ENCODE measurements around the gene IL23A. TPM values are rescaled to one million over a fixed set of nuclear protein-coding genes. Genes with fewer than 3 reads are reported as not detected.

Gene IL23A
- 1.1 and 1.5 TPM in 2 replicates for total RNA-seq

DNA sequence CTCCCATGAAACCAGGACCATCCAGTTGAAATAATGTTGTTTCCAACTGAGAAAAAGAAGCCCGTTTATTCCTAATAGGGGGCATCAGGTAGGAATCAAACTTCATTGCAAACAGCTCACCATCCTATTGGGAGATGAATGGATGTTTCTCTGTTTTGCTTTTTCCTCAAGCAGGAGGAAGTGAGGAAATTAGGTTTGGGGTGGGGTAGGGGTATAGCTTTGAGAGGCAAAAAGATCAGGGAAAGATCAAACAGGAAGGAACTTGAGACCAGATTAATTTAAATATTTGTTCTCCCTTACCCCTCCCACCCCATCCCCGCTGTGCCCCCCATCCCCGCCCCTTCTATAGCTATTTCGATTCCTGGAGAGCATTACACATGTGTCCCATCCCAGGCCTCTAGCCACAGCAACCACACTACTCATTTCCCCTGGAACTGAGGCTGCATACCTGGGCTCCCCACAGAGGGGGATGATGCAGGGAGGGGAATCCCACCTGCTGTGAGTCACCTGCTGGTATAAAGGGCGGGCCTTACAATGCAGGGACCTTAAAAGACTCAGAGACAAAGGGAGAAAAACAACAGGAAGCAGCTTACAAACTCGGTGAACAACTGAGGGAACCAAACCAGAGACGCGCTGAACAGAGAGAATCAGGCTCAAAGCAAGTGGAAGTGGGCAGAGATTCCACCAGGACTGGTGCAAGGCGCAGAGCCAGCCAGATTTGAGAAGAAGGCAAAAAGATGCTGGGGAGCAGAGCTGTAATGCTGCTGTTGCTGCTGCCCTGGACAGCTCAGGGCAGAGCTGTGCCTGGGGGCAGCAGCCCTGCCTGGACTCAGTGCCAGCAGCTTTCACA is at the start of gene IL23A:
IL23A (plus strand) TSS at position 577 of the 850 bp plus-strand sequence; CDS start at position 738, 161 bp downstream.

GRCh38 chr12:56299853-56300643 is 38.6 kb upstream of the IL23A start, which contains the start of gene CS:
CS (minus strand) TSS chr12:56300330; CDS start chr12:56300201, 129 bp downstream.

DNA sequence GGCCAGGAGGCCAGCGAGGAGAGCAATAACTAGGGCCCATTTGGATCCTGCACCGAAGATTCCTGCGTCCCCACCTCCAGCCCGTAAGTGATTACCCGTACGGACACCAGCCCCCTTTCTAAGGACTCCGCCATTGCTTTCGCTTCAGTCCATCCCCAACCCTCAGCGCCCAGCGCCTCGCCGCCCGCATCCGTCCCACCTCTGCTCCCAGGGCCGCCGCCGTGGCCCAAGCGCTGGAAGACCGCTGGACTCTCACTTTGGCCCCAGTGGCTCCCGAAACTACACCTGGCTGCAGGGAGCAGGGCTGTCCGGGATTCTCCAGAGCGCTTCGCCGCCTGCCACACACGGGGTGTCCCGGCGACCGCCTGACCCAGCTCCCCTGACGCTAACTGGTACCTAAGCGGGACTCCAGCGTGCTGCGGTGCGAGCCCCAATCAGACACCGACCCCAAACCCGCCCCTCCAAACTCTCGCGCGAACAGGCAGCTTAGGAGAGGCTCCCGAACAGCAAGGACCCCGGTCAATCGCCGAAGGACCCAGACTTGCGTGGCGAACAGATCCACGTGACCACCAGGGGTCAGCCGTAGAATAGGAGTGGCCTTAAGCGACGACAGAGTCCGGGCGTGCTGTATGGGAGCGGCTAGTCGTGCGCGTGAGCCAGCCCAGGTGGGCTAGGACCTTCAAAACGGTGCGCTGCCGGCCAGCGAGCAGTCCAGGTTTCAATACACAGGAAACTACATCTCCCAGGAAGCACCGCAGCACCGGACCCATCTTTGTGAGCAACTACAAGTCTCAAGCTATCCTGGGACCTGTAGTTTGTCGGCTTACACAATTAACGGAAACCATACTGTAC is 22.8 kb upstream of the IL23A start, which contains the start of gene CNPY2:
CNPY2 (minus strand) TSS at position 367 of the 852 bp plus-strand sequence. CDS start 771 bp downstream, outside the sequence.

GRCh38 chr12:56333679-56334489 is 4.8 kb upstream of the IL23A start, which contains the start of gene PAN2:
PAN2 (minus strand) TSS chr12:56334000; CDS start chr12:56333094, 906 bp downstream.

DNA sequence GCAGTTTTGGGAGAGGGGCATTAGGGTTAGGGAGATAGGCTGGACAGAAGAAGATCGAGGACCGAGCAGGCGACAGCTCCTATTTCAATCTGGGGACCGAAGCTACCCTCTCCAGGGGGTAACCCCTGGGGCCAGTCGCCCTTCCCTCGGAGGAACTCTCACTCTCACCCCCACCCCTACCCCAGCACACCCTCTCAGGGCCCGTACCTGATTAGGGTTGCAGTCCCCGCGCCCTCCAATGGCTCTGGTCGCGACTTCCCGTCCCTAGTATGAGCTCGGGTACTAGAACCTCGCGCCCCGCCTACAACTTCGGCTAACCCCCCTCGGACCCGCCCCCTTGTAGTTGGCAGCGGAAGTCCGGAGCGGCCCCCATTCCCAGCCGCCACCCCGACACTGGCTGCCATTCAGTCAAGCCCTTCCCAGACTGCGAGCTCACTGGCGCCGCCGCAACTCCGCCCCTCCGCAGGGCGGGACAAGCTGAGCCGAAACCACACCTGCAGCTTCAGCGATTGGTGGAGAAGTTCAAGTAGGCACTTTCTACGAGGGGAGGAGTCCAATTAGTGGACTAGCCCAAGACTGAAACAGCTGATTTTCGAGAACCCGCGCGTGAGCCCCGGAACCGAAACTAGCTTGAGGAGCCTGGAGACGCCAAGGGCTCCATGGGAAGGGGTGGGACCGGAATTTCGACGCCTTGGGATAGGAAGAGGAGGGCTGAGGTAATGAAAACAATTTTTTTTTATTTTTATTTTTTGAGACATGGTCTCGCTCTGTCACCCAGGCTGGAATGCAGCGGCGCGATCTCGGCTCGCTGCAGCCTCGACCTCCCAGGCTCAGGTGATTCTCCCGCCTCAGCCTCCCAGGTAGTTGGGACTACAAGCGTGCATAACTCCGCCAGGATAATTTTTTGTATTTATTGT is 21.4 kb downstream of the IL23A start, which contains the start of gene STAT2:
STAT2 (minus strand) TSS at position 257 of the 917 bp plus-strand sequence. CDS start 3,536 bp downstream, outside the sequence.

GRCh38 chr12:56362130-56363059 is 23.7 kb downstream of the IL23A start, which contains the start of gene APOF:
APOF (minus strand) TSS chr12:56362857; CDS start chr12:56362745, 112 bp downstream.

Other genes starting within 250 kb of the IL23A start
- 87.1 and 204 TPM in 2 replicates for gene PA2G4, start 234.3 kb upstream of the IL23A start, total RNA-seq
- 1,989 and 2,469 TPM in 2 replicates for gene RPL41, start 222.3 kb upstream of the IL23A start, total RNA-seq
- gene ZC3H10, start 220.6 kb upstream of the IL23A start, total RNA-seq: 2.3 and 3.0 TPM in 2 replicates
- 318 and 340 TPM in 2 replicates for gene ESYT1, start 210.6 kb upstream of the IL23A start, total RNA-seq
- gene MYL6B, start 186.3 kb upstream of the IL23A start, total RNA-seq: 91.1 and 109 TPM in 2 replicates
- 1,442 and 2,553 TPM in 2 replicates for gene MYL6, start 180.5 kb upstream of the IL23A start, total RNA-seq
- gene SMARCC2, start 149.4 kb upstream of the IL23A start, total RNA-seq: 35.0 and 49.7 TPM in 2 replicates
- gene RNF41, start 117.0 kb upstream of the IL23A start, total RNA-seq: 53.6 and 72.0 TPM in 2 replicates
- 30.0 and 48.1 TPM in 2 replicates for gene NABP2, start 114.5 kb upstream of the IL23A start, total RNA-seq
- not detected in 2 replicates for gene SLC39A5, start 108.8 kb upstream of the IL23A start, total RNA-seq
- 42.3 and 54.6 TPM in 2 replicates for gene ANKRD52, start 80.5 kb upstream of the IL23A start, total RNA-seq
- 9.6 and 9.8 TPM in 2 replicates for gene COQ10A, start 71.9 kb upstream of the IL23A start, total RNA-seq
- gene CS, start 38.6 kb upstream of the IL23A start, total RNA-seq: 130 and 148 TPM in 2 replicates
- 75.3 and 76.6 TPM in 2 replicates for gene CNPY2, start 22.9 kb upstream of the IL23A start, total RNA-seq
- gene PAN2, start 4.9 kb upstream of the IL23A start, total RNA-seq: 15.6 and 21.6 TPM in 2 replicates
- 53.4 and 121 TPM in 2 replicates for gene STAT2, start 21.2 kb downstream of the IL23A start, total RNA-seq
- gene APOF, start 24.0 kb downstream of the IL23A start, total RNA-seq: not detected in 2 replicates
- 6.5 and 33.7 TPM in 2 replicates for gene TIMELESS, start 110.5 kb downstream of the IL23A start, total RNA-seq
- 0.98 TPM in 1 of 2 replicates, not detected in the other for gene MIP, start 115.8 kb downstream of the IL23A start, total RNA-seq
- gene SPRYD4, start 129.7 kb downstream of the IL23A start, total RNA-seq: 1.5 and 1.6 TPM in 2 replicates
- 1.1 and 2.2 TPM in 2 replicates for gene GLS2, start 149.3 kb downstream of the IL23A start, total RNA-seq
- gene RBMS2, start 182.9 kb downstream of the IL23A start, total RNA-seq: 29.7 and 39.7 TPM in 2 replicates